Heart left ventricle (tissue), 16 donors: ENCODE measurements around the gene CRYZL1. TPM values are rescaled to one million over a fixed set of nuclear protein-coding genes. Genes with fewer than 3 reads are reported as not detected.
"Not testable (repeated sequence)": the region's sequence is repeated elsewhere in the genome, so short reads cannot be mapped to it uniquely, and the experiment has no call there.

Experiments
- ATAC-seq, 4 donors: fragments of 200-7000 bp; cut with Tn5 transposase; one replicate each; pipeline ENCODE4 v1.9.1; 2020 to 2022; ENCODE audit warnings: moderate library complexity in 4 of 4, mild to moderate bottlenecking in 3 of 4, moderate number of reproducible peaks in 1 of 4
- DNase-seq, 5 donors: peaks; one replicate each; pipeline ENCODE4 v3.0.0-alpha.2; 2020
- H3K27ac ChIP-seq, 12 donors: fragments of 200-600 bp; sonication (generic) in 4 of 12; one replicate each; pipeline versions ENCODE4 v1.5.0 to v1.8.0; 2016 to 2022; ENCODE audit warnings: mild to moderate bottlenecking in 2 of 12
- H3K27me3 ChIP-seq, 9 donors: fragments of 200-600 bp; sonication (generic) in 2 of 9; one replicate each; pipeline versions ENCODE4 v1.5.1 to v1.8.0; 2016 to 2022; ENCODE audit warnings: mild to moderate bottlenecking in 3 of 9
- H3K36me3 ChIP-seq, 9 donors: fragments of 200-600 bp; sonication (generic) in 2 of 9; one replicate each; pipeline versions ENCODE4 v1.5.0 to v1.8.0; 2018 to 2022; ENCODE audit warnings: mild to moderate bottlenecking in 2 of 9
- H3K4me1 ChIP-seq, 12 donors: fragments of 200-600 bp; sonication (generic) in 4 of 12; one replicate each; pipeline versions ENCODE4 v1.5.0 to v1.8.0; 2016 to 2022; ENCODE audit warnings: mild to moderate bottlenecking in 3 of 12
- H3K4me3 ChIP-seq, 12 donors: fragments of 200-600 bp; sonication (generic) in 4 of 12; one replicate each; pipeline versions ENCODE4 v1.5.0 to v1.8.0; 2017 to 2022; ENCODE audit warnings: mild to moderate bottlenecking in 9 of 12, moderate library complexity in 4 of 12
- H3K9me3 ChIP-seq, 12 donors: fragments of 200-600 bp; sonication (generic) in 4 of 12; one replicate each; pipeline versions ENCODE4 v1.5.0 to v1.8.0; 2016 to 2022; ENCODE audit warnings: mild to moderate bottlenecking in 1 of 12
- POLR2A ChIP-seq, 2 donors: fragments of 450-650 bp; IDR thresholded peaks; one replicate each; pipeline ENCODE4 v1.6.1; 2017; ENCODE audit warnings: antibody characterized with exemption in 2 of 2, mild to moderate bottlenecking in 2 of 2, moderate library complexity in 2 of 2
- WGBS, 4 donors: extraction: QIAGEN DNeasy Blood & Tissue Kit in 2 of 4; methylation state at CpG; one replicate each; pipeline versions ENCODE4 v1.1.5 to v1.1.7; 2013 to 2018; 5-methylcytosine and 5-hydroxymethylcytosine counted together
- intact Hi-C, 10 donors: fragments of 100-400 bp; cut with DNase I; formaldehyde crosslinking; loops; one replicate each; pipeline versions ENCODE4 v1.11.1 to v1.14.2; 2022
- polyA plus RNA-seq, 2 donors: library from polyadenylated mRNA; stranded (reverse); fragments of 200-250 nt; gene quantifications; one replicate each; pipeline ENCODE4 v1.2.3, GENCODE V29; 2013
- total RNA-seq, 9 donors: library from RNA; depleted of rRNA in 2 of 9; stranded (reverse); fragments of >200 nt in 2 of 9; fragmentation: NEBNext Ultra II Directional in 3 of 9; extraction: Animal tissue kit (Norgen Biotek cat#: 25700) in 3 of 9; gene quantifications; one replicate each; pipeline versions ENCODE4 v1.1.0 to v1.2.4, GENCODE V29; 2016 to 2023
- TF ChIP-seq, protein P1 (sequence below), 12 donors: fragments of 200-600 bp; sonication (generic) in 4 of 12; IDR thresholded peaks; one replicate each; pipeline versions ENCODE4 v1.5.0 to v1.8.0; 2018 to 2022; ENCODE audit warnings: antibody characterized with exemption in 12 of 12, mild to moderate bottlenecking in 5 of 12
- donor health status: ischemic (EF 13 %, LVEDD 7.1; RV severe dilation, severe dysfunction).
- donor health status: healthy with polysubstance abuse.
- donor health status: DM: no; HTN: yes; CAD: no.
- donor health status: DM: no; HTN: no; CAD: no.
- donor health status: ischemic (EF 25% LVEDD 6.9; RV normal size, moderate dysfunction).
- donor health status: ischemic (EF 25% LVEDD 5.7; RV mildly dilated, moderate dysfunction).
- donor health status: healthy.
- donor health status: DM: yes; HTN: yes; CAD: no.
- donor health status: ischemic (EF 35%, LVEDD 5.7; RV mildly dilated, moderate dysfunction).
- donor health status: nonischemic (EF 11% LVEDD 7.7; RV severe dilation, severe dysfunction).
- donor health status: DM: yes; HTN: yes; CAD: no.
- donor health status: PGD.
- donor health status: ischemic (EF 29% LVEDD 5.4; RV normal size, mild dysfunction).
- donor health status: nonischemic (EF 23%, LVEDD 6.1; RV moderate dilation, normal function).

CRYZL1 gene
- total and polyA plus RNA-seq, 11 donors, result 15.2 to 33.8 (median 25.1) TPM

DNA sequence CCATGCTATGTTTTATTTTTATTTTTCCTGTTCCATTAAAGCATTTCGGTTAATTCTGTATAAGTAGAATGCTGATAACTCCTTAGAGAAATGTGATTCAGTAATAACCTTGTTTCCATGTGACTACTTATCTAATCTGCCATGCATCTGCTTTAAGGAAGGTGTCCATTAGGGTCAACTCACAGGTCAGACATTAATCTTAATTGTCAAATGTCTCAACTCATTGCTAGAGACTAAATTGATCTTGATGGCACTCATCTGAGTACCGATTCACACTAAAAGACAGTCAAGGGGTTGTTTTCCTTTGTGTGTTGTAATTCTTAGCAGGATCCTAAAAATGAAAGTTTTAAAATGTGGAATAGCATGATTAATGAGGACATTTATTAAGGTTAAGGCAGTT, 42.5 kb upstream of the CRYZL1 start:
- intact Hi-C loops, result no loop called here
- Histone ChIP-seq H3K4me1 (peaks cover 0 to 63% (median 44%) of the 10 kb centered on the region in 12 donors), H3K36me3 (no peaks in the 10 kb centered on the region), H3K9me3 (no peaks in the 10 kb centered on the region), H3K27ac (no peak overlapping the region), H3K4me3 (no peak overlapping the region), H3K27me3 (no peaks in the 10 kb centered on the region)
- DNase-seq, result no peak
- WGBS, 4 donors, result 67 to 78% (median 71%) methylated on average over 2 of the region's 2 CpGs
- no peak for ATAC-seq
- no peak for TF ChIP-seq POLR2A (IDR thresholded peaks at IDR 0.05)
- TF ChIP-seq, protein P1, sequence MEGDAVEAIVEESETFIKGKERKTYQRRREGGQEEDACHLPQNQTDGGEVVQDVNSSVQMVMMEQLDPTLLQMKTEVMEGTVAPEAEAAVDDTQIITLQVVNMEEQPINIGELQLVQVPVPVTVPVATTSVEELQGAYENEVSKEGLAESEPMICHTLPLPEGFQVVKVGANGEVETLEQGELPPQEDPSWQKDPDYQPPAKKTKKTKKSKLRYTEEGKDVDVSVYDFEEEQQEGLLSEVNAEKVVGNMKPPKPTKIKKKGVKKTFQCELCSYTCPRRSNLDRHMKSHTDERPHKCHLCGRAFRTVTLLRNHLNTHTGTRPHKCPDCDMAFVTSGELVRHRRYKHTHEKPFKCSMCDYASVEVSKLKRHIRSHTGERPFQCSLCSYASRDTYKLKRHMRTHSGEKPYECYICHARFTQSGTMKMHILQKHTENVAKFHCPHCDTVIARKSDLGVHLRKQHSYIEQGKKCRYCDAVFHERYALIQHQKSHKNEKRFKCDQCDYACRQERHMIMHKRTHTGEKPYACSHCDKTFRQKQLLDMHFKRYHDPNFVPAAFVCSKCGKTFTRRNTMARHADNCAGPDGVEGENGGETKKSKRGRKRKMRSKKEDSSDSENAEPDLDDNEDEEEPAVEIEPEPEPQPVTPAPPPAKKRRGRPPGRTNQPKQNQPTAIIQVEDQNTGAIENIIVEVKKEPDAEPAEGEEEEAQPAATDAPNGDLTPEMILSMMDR (IDR thresholded peaks at IDR 0.05), result no peak

DNA sequence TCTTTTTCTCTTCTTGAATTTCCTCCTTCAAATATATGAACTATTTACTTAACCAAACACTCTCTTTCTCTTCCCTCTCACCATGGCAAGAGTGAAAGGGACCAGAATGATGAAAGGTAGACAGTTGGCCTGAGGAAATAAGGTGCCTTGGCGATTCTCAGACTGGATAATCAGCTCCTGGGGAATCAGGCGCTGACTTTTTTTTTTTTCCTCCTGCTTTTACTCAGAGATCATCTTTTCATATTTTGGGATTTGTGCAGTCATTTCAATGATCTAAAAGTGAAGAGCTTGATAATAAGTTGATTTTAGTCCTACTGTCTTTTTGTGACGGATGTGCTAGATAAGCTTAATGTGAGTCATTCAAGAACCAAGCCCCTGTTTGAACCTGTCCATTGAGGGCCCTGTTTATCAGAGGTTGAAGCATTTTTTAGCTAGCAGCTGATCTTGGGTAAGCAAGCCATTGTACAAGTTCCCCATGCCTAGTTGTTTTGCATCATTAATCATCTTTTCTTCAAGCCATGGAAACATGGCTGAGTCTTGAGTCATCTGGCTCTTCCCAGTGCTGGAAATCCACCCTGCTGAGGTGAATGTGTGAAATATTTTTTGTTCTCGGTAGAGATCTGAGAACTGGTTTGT, 41.6 kb upstream of the CRYZL1 start:
- intact Hi-C loops, result no loop called here
- Histone ChIP-seq H3K9me3 (no peaks in the 10 kb centered on the region), H3K27me3 (no peaks in the 10 kb centered on the region), H3K4me3 (no peak overlapping the region), H3K36me3 (no peaks in the 10 kb centered on the region), H3K4me1 (peaks cover 0 to 53% (median 38%) of the 10 kb centered on the region in 12 donors), H3K27ac (no peak overlapping the region)
- TF ChIP-seq POLR2A (IDR thresholded peaks at IDR 0.05), result no peak
- TF ChIP-seq, protein P1 (IDR thresholded peaks at IDR 0.05), result no peak
- peak in 2 of 4 donors; percentile 22 to 24 for ATAC-seq
- DNase-seq, result no peak
- WGBS, 4 donors, result 82 to 85% (median 82%) methylated on average over 4 of the region's 4 CpGs

DNA sequence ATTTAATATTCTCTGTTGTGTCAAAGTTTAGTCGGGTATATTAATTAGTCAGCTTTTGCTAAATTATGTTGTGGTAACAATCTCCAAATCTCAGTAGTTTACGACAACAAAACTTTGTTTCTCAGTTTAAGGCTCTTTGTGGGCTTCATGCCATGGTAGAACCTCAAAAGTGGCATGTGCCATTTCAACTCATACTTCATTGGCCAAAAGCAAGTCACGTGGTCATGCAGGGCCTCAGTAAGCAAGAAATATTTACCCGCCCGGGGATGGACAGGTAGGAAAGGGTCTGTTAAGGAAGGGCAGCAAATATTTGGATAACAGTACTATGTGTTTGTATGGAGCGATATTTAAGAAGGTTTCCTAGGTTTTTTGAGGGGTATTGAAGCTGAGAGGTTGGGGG, 39.3 kb upstream of the CRYZL1 start:
- Histone ChIP-seq H3K36me3 (no peaks in the 10 kb centered on the region), H3K27me3 (no peaks in the 10 kb centered on the region), H3K9me3 (no peaks in the 10 kb centered on the region), H3K4me3 (no peak overlapping the region), H3K27ac (no peak overlapping the region), H3K4me1 (peaks cover 0 to 35% (median 22%) of the 10 kb centered on the region in 12 donors)
- intact Hi-C loops, result no loop called here
- ATAC-seq, result no peak
- no peak for DNase-seq
- WGBS, 4 donors, result 97 to 98% (median 98%) methylated on average over 6 of the region's 6 CpGs
- TF ChIP-seq, protein P1 (IDR thresholded peaks at IDR 0.05), result no peak
- no peak for TF ChIP-seq POLR2A (IDR thresholded peaks at IDR 0.05)

DNA sequence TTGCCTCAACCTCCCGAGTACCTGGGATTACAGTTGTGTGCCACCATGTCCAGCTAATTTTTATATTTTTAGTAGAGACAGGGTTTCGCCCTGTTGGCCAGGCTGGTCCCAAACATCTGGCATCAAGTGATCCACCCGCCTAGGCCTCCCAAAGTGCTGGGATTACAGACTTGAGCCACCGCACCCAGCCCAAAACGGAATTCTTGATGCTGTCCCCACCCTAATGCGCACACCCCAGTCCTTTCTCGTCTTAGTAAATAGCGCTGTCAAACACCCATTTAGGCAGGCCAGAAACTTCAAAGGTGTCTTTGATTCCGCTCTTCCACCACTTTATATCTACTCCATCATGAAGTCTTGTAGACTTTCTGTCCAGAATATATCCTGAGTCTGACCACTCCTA, 35.9 kb upstream of the CRYZL1 start:
- DNase-seq (no peak), ATAC-seq (no peak)
- 95 to 97% (median 97%) methylated on average over 9 of the region's 9 CpGs for WGBS, 4 donors
- Histone ChIP-seq H3K4me3 (no peak overlapping the region), H3K36me3 (no peaks in the 10 kb centered on the region), H3K27me3 (no peaks in the 10 kb centered on the region), H3K27ac (no peak overlapping the region), H3K4me1 (peaks cover 0 to 20% (median 0%) of the 10 kb centered on the region in 12 donors), H3K9me3 (no peaks in the 10 kb centered on the region)
- intact Hi-C loops, result no loop called here
- TF ChIP-seq POLR2A (IDR thresholded peaks at IDR 0.05), result no peak
- TF ChIP-seq, protein P1 (IDR thresholded peaks at IDR 0.05), result no peak

DNA sequence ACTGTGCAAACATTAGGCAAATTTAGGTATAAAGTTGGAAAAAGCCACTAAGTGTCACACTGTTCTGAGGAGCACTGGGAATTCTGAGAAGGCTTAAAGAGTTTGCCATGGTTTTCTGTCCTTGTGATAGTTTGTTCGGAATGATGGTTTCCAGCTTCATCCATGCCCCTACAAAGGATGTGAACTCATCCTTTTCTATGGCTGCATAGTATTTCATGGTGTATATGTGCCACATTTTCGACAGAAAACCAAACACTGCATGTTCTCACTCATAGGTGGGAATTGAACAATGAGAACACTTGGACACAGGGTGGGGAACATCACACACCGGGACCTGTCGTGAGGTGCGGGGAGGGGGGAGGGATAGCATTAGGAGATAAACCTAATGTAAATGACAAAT, 35.1 kb upstream of the CRYZL1 start:
- intact Hi-C loops, DNase-seq, H3K27me3 ChIP-seq, ATAC-seq, H3K27ac ChIP-seq, H3K9me3 ChIP-seq, H3K36me3 ChIP-seq, H3K4me3 ChIP-seq: not testable (repeated sequence)
- 92 to 97% (median 96%) methylated on average over 5 of the region's 5 CpGs for WGBS, 4 donors
- H3K4me1 ChIP-seq, result peaks cover 0 to 20% (median 0%) of the 10 kb centered on the region in 12 donors
